HG03025 (cell line): ENCODE results near the gene ZBTB20.

Experiments
- ATAC-seq: cut with Tn5 transposase; IDR thresholded peaks from one replicate; pipeline ENCODE4 v1.9.1; 2021; ENCODE audit warnings: mild to moderate bottlenecking, moderate library complexity; ENCODE audit not compliant: unreplicated experiment, low FRiP score

Gene ZBTB20

DNA sequence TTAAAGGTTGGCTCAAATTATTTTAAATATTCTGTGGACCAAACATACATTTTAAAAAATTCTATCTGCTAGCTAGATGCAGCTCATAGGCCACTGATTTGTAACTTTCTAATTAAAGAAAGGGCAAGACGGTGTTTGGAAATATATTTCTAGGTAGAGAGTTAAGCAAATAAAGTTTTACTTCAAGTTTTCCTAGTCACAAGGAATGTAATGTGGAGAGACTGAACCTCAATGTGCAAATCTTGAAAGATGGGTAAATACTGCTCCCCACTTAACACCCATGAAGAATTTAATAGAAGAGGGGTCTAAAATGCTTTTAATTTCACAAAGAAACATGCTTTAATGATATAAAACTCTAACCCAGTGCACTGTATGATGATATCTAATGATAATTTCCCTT is 678.0 kb downstream of the ZBTB20 start:
- ATAC-seq: no peak

DNA sequence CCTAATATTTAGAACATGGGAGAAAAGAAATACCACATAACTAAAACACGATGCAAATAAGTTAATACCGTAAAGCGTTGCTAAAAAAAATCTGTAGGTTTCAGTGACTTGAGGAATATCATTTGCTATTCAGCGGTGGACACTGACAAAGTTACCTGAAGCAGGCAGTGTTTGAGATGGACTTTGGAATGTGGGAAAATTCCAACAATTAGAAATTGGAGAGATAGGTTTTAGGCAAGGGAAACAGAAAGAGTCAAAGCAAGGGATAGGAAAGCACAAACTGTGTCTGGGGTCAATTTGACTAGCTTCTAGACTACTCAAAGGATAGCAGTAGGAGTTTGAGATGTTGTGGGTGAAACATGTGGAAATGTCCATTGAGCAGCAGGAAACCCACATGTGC is 680.3 kb downstream of the ZBTB20 start:
- no peak for ATAC-seq

DNA sequence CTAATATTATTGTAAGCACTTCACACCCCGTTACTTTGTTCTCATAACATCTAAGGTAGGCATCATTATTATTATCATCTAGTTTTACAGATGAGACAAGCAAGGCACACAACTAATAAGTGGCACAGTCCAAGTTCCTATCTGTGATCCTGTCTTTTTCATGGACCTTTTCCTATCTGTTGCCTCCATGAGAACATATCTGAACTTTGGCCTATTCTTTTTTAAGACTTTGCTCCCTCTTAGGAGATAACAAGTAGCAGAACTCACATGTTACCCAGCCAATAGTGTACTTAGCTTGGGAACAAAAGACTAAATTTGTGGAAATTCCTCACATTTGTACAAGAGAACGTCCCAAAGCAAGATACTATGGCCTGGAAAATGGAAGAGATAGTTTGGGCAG is 680.8 kb downstream of the ZBTB20 start:
- no peak for ATAC-seq

DNA sequence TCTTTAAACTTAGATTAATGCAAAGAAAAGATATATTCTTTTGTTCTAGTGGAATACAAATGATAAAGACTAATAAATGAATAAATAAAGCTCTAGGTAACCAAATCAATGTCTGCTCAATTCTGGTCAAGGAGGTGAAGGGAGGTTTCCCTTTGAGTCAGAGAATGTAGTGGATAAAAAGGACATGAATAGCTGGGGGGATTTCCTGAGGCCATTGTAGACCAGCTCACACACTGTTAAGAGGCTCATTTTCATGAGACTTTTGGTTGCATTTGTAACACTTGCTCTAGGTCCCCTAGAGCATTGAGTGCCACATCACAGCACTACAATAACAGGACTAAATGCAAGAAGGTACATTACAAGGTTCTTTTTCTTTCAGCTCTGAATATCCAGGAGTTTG is 682.5 kb downstream of the ZBTB20 start:
- ATAC-seq: no peak

DNA sequence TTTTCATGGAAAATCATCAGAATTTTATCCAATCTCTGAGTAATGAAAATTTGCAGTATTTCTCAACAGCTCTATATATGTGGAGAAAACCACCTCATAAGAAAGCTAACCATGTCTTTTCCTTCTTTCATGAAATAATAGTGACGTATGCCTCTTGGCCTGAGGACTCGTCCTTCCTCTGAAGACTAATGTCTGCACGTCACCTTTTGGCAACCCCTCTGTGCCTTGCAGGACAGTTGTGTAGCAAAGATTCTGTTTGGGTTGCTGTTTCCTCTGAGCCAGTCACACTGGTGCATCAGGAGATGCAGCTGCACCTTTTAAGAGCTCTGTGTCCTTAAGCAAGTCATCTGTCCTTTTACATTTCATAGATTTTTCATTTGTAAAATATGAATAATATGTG is 684.3 kb downstream of the ZBTB20 start:
- no peak for ATAC-seq

DNA sequence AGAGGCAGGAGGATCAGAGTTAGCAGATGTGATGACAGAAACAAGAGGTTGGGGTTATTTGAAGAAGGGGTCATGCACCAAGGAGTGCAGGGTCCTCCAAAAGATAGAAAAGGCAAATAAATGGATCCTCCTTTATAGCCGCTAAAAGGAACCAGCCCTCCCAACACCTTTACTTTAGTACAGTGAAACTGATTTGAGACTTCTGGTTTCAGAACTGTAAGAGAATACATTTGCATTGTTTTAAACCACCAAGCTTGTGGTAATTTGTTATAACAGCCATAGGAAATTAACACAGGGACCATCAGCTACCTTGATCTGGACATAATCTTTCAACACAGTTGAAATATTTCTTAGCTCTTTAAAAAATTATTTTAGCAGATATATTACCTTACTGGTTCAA is 686.6 kb downstream of the ZBTB20 start:
- peak; percentile 51 for ATAC-seq

DNA sequence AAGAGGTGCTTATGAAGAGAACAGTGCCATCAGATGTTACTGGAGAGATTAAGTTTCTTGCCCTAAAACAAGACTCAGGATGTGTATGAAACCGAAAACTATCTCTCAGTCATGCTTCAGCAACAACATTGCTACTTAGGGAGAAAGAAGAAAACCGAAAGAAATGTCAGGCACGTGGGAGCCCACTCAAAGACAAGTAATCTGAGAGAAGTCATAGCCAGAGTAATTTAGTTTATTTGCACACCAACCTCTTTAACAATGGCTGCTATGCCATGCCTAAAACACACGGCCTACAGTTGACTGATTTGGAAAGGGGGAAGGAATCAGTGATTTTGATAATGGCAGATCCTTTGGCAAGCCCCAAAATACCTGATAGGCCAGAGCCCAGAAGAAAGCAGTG is 690.3 kb downstream of the ZBTB20 start:
- peak; percentile 91 for ATAC-seq

DNA sequence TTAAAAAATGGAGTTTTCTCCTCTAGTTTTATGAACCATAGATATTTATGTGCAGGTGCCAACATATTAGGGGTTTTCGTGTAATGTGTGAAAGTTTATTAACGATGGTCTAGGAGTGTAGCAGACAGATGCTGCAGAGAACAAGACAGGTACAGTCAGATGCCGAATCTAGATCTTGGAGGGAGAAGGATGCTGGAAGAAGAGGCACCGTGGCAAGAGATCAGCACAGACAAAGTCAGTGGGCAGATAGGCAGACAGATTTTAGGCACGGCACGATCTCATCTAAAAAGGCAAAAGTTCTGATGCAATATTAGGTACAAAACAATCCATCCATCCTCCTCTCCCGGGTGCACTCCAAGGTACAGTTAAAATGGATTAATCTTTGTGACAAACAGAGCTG is 691.7 kb downstream of the ZBTB20 start:
- ATAC-seq: no peak

DNA sequence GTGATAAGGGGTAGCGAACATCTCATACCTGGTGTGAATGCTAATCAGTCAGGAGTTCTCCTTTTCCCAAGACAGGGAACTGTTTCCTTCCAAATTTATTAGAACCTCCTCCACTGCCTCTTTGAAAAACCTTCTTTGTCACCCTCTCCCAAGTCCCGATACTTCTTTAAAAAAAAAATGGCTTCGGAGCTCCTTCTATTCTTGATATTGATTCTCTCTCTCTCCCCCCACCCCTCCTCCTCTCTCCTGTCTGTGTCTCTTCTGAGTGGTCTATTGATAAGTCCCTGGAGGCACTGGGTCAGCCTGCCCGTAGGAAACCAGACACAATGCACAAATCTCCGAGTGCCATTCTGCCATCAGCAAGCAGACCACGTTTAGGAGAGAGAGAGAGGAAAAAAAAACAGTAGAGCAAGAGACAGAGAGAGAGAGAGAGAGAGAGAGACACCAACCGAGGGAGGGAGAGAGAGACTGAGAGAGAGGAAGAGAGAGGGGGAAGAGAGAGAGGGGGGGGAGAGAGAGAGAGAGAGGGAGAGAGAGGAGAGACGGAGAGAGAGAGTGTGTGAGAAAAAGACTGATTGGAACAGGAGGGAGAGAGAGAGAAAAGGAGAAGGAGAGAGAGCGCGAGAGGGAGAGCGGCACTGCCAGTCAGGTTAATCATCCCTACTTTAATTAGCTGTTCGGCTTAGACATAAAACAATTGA is 692.4 kb downstream of the ZBTB20 start:
- no peak for ATAC-seq

DNA sequence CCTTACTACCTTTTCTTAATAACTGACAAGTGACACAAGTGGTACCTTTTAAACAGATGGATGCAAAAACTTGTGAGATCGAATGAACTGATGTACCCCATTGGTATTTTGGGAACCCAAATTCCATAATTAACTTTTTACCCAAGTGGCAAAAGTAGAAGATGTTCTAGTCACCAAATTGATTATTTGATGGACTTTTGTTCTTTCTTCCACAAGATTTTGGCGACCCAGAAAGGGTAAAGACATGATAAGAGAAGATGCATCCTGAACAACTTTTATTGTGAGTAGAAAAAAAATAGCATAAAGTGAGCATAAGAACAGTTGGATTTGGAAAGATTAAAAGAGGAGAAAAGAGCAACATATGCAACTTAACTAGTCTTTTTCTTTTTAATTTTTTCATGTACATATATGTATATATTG is 693.7 kb downstream of the ZBTB20 start:
- no peak for ATAC-seq

DNA sequence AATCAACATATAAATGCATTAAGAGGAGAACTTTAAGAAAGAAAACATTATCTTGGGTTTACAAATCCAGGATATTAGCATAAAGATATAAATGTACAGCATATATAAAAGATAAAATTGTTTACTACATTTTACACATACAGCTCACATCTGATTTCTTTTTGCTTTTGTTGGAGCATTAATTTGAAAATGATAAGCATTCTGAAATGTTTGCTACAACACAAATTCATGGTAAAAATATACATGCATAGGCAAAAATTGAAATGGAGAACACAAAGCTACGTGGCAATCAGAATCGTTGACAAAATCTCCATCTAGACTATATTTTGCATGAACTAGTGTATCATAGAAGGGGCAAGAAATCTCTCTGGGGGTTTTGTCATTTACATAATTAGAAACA is 694.2 kb downstream of the ZBTB20 start:
- no peak for ATAC-seq

DNA sequence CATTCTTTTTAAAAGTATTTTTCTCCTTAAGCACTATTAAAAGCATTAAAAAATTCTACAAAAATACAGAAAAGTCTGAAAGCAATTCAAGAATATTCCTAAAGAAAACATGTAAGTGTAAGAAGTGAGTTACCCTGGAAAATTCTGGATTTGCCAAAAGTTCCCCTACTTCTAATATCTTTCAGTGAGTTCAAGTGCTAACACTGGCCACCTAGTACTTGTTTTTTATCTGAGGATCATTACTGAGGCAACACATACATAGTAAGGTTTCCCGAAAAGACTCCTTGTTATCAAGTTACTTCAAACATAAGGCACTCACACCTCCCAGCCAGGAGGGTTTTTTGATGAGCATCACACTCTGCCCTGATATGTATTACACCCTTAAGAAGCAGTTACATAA is 694.8 kb downstream of the ZBTB20 start:
- no peak for ATAC-seq

DNA sequence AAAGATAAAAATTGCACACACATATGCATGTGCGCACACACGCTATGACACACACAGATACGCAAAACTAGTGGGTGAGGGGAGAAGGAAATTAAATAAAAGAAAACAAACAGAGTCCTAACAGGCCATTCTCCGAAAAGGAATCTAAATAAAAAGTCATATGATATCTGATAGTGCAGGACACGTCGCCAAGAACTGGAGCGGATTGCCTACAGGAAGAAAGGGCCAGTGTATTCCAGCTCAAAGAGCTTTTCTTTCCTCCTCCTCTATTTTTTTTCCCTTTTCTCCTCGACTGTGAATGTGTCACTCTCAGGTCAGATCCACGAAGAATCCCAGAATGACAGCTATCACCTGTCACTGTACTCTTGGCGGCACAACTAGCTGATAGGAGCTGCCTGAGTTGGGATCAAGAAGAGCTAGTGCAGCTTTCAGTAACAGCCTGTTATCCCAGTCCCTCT is 695.5 kb downstream of the ZBTB20 start:
- no peak for ATAC-seq

DNA sequence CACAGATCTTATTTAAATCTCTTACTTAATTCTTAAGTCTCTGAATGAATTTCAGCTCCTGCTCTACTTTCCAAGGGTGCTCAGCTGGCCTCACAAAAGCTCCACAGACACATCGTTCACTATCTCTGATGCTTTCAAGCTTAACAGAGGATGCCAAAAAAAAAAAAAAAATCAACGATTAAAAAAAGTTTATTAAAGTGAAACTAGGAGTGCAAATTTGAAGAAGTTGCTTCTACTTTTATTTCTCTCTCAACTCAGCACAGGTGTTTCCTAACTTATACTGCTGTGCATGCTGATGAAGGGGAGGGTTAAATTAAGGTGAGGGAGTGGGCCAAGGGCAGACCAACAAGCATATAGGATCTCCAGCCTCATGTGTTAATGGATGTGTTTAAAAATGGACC is 696.0 kb downstream of the ZBTB20 start:
- ATAC-seq: no peak

DNA sequence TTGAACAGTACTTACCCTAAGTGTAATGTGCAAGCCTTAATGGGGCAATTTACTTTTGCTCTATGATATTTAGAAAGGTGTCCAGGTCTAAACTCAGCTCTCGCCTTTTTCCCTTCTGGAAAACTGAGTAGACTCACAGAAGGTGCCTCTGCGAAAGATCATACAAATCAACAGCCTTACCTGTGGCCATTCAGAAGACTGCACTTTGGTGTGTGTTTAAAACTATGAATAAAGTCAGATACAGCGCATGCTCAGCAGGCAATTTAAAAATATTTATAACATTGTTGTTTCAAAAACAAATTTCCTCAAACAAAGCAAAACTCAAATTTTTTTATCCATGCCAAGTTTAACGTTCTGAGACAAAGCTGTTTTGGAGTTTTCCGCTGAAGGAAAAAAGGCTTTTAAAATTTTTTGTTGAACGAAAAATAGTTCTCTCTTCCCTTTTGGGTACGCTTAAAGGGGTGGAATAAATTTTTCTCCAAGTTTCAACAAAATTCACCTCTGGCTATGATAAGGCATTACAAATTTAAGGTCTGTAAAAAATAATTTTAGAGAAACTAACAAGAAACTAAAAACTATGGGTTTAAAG is 697.0 kb downstream of the ZBTB20 start:
- ATAC-seq: no peak

DNA sequence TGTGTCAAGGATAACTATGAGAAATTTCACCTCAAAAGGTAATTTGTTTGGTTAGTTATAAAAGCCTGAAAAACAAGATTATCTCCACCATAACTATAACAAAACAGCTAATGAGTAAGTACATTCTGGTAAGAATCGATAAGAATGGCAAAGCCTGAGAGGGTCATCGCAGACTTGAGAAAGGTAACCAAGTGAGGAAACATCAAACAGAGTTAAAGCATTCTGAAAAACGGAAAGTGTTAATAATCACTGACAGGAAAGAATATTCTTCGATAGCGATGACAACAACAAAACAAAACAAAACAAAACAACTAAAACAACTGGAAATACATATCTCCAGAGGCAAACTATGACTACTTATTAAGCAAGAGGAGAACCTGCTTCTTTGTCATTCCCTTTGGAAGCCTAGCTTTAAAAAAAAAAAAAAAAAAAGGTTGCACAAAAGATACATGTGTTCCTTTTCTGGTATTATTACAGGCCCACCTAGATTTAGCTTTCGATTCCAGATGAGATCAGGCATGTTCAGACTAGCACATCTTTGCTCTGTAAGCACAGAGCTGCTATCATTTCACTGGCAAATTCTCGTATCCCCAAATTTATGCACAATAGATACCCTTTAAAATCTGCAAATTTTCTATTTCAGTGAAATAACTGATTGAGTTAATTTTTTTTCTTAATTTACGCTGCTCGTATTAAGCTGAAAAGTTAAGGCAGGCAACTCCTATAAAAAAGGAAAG is 697.6 kb downstream of the ZBTB20 start:
- no peak for ATAC-seq

DNA sequence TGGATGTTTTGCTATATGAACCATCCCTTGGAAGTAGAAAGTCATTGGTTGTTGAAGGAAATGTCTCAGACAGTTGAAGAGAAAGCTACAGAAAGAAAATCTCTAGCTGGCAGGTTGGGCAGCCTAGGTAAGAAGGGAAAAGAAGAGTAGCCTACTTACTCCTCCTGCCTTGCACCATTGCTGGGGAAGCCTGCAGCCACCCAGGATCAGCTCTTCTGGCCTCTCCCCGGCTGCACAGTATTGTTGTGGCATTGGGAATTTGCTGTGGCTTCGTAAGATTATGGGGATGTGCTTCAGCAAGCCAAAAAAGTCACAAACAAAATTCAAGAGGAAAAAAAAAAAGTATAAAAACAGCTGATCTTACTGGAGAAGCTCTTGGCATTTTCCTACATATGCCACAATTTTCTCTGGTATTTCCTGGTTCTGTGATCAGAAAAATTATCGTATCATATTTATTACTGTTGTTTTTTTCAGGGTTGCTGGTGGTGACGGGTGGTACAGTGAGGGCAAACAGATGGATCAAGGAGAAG is 699.1 kb downstream of the ZBTB20 start:
- ATAC-seq: no peak

DNA sequence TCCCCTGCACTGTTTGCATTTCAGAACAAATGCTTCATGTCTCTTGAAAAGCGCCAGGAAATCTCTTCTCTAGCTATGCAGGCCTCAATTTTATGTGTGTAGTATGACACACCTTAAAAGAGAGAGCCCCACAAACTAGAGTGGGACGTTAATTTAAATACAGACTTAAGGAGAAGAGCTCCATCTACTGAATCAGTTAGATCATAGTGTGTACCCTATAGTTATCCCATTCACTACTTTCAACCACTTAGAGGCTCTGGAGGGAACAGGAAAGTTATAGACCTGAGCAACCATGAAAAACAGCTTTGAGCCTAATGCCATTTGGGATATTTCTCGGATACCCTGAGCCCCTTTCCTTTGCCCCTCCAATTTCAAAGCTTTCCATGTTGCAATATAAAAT is 699.5 kb downstream of the ZBTB20 start:
- ATAC-seq: no peak

DNA sequence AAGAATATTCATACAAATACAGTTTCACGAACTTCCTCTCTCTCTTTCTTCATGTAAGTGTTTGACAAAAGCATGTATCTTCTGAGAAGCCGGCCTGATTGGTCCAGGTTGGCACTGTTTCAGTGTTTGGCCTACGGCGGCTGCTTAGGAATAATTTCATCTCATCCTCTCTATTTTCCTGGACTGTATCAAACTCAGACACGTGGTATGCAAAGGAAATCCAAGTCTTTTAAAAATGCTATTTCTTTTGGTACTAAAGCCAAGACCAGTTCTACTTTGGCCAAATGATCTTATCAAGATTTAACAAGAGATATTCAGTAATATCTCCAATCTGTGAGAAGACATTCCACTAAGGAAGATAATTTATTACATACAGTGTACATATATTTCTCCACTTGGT is 700.5 kb downstream of the ZBTB20 start:
- ATAC-seq: no peak

DNA sequence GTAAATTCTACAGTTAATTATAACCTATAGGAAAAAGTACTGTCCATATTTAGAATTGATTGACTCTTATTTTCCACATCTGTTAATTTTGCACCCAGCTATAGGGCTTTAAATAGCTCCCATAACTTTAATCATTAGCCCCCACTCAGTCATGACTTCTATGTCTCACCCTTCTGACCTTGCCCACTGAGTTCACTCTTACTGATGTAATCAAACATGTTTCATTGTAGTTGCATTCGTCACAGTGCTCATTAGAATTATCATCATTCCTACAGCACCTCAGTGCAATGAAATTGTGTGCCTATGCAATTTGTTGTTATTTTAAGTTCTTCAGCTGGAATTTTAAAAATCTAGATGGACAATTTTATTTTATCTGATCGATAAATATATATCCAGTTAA is 701.9 kb downstream of the ZBTB20 start:
- ATAC-seq: no peak

DNA sequence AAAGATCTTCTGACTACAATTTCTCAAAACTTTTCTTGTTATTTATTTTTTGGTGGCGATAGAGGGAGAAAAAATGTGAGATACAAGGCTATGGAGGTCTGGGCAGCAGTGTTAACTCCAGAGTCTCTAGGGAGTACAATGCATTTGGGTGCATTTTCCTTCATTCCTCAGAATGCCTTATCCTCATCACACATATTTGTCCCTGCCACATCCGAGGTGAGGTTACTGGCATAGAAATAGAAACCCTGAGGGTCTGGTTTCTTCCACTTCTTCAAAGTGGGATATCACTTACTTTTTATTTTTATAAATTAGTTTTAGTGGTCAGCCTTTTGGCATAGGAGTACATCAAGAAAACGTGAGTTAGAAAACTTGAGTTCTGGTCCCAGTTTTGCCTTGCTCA is 702.9 kb downstream of the ZBTB20 start:
- ATAC-seq: no peak

DNA sequence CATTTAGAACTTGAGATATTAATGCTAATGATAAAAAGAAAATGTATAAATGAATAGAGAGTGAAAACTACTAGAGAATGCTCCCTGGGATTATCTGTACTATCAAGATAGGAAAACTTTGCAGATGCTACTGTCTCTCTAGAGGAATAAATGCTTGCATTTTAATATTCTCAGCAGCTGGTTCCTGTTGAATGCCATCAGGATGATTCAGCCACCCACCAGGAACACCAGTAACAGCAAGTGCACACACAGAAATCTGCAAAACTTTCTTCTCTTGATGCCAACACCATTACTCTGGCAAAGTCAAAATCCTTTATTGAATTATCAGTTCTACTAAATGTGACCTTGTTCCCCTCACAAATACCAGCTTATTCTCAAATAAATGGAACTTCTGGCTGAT is 704.8 kb downstream of the ZBTB20 start:
- ATAC-seq: no peak
